DND-41 (cell line): Measurements from ENCODE around the gene UNC45A.
A peak's percentile ranks its signal among the peaks of the same experiment; 100 is the strongest.

Source experiments
- ATAC-seq: fragments of 200-7000 bp; cut with Tn5 transposase; 3 replicates; pipeline ENCODE4 v1.9.1; 2021; ENCODE audit warnings: low read depth; ENCODE audit not compliant: insufficient read depth
- DNase-seq: peaks from one replicate; pipeline ENCODE4 v3.0.0-alpha.2; 2020
- H2AFZ ChIP-seq: 2 replicates; pipeline ENCODE4 v1.6.0; 2012; ENCODE audit warnings: low read depth, low read length
- H3K27ac ChIP-seq: 2 replicates; pipeline ENCODE4 v1.5.1; 2012; ENCODE audit warnings: low read length, inconsistent platforms
- H3K27me3 ChIP-seq: fragments of 200-600 bp; sonication (generic); 2 replicates; pipeline ENCODE4 v1.6.0; 2012; ENCODE audit warnings: low read length, mild to moderate bottlenecking, inconsistent platforms; ENCODE audit not compliant: insufficient read depth, poor library complexity
- H3K36me3 ChIP-seq: 2 replicates; pipeline ENCODE4 v1.5.1; 2012; ENCODE audit warnings: low read length, inconsistent platforms; ENCODE audit not compliant: insufficient read depth
- H3K4me1 ChIP-seq: 2 replicates; pipeline ENCODE4 v1.5.1; 2012; ENCODE audit warnings: mild to moderate bottlenecking, low read length; ENCODE audit not compliant: insufficient read depth
- H3K4me2 ChIP-seq: 2 replicates; pipeline ENCODE4 v1.6.0; 2012; ENCODE audit warnings: mild to moderate bottlenecking, moderate library complexity, low read length, inconsistent platforms; ENCODE audit not compliant: insufficient read depth
- H3K4me3 ChIP-seq, 2 experiments: fragments of 200-600 bp in 1 of 2; shearing (Covaris generic) in 1 of 2; 2 replicates each; pipeline ENCODE4 v1.5.1; 2012 to 2016; ENCODE audit warnings: inconsistent platforms in 2 of 2, low read length in 2 of 2, mild to moderate bottlenecking in 2 of 2, low read depth in 1 of 2, moderate library complexity in 1 of 2
- H3K79me2 ChIP-seq: 2 replicates; pipeline ENCODE4 v1.6.0; 2012; ENCODE audit warnings: low read length, inconsistent platforms; ENCODE audit not compliant: insufficient read depth
- H3K9ac ChIP-seq: 2 replicates; pipeline ENCODE4 v1.6.0; 2012; ENCODE audit warnings: low read depth, mild to moderate bottlenecking, inconsistent platforms, low read length, moderate library complexity
- H3K9me3 ChIP-seq: 2 replicates; pipeline ENCODE4 v1.5.1; 2012; ENCODE audit warnings: low read length, moderate library complexity, mild to moderate bottlenecking, inconsistent platforms; ENCODE audit not compliant: insufficient read depth, severe bottlenecking
- H4K20me1 ChIP-seq: 2 replicates; pipeline ENCODE4 v1.6.0; 2012; ENCODE audit warnings: low read length; ENCODE audit not compliant: insufficient read depth
- EZH2 ChIP-seq: IDR thresholded peaks from 3 replicates; pipeline ENCODE4 v1.6.1; 2012; ENCODE audit warnings: borderline replicate concordance, low read depth, mild to moderate bottlenecking, moderate library complexity, low read length, inconsistent platforms; ENCODE audit not compliant: severe bottlenecking
- TF ChIP-seq, protein P1 (sequence below): IDR thresholded peaks from 2 replicates; pipeline ENCODE4 v1.5.1; 2012; ENCODE audit warnings: borderline replicate concordance, low read length, moderate library complexity, mild to moderate bottlenecking; ENCODE audit not compliant: poor library complexity, severe bottlenecking; ENCODE audit errors: extremely low read depth

UNC45A gene

DNA sequence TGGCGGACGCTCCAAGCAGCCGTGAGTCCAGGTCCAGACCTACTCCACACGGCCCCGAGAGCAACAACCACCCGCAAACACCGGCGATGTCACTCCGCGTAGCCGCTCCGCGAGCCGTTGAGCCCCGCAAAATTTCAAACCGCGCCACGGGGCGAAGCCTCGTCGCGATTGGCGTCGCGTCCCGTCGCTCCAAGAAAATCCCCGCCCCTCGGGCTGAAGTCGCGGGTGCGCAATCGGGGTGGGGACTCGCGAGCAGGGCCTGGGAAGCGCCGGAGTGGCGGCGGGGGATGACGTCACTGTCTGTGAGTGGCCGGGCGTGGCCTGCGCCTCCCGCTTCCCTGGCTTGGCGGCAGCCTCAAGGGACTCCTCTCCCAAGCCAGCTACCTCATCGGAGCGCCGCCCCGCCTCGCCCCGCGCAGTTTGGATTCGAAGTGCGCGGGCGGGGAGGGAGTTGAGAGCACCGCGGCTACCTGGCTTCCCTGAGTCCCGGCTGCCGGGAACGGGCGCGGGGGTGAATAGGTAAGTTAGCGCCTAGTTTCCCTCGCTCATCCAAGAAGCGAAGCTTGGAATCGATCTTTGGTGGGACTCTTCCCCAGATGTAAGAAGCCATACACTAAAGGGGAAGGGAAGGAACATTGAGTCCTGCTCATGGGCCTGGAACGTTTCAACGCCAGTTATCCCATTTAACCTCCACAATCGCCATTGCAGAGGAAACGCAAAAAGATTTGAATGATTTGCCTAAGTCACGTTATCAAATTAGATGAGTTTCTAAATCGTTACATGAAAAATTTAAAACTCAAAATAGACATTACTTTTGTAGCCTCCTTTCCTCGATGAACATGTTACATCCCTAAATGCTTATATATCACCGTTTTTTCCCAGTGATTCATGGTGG is 59.6 kb downstream of the UNC45A start, which contains the start of gene PRC1:
Gene PRC1, minus strand, starts transcription at position 119 of the 895 bp plus-strand sequence. Its CDS starts 118 bp downstream, at position 1.
- Histone ChIP-seq H3K27ac (peak within 1 kb of the TSS; percentile 91), H4K20me1 (peaks cover 8% of the 10 kb centered on the region), H3K36me3 (peaks cover 23% of the 10 kb centered on the region), H3K79me2 (peaks cover 60% of the 10 kb centered on the region), H2AFZ (peak within 1 kb of the TSS; percentile 88), H3K27me3 (no peaks in the 10 kb centered on the region), H3K4me1 (peaks cover 34% of the 10 kb centered on the region), H3K9me3 (no peaks in the 10 kb centered on the region), H3K9ac (peak within 1 kb of the TSS; percentile 96), H3K4me3 (peak within 1 kb of the TSS; percentile 59 to 60), H3K4me2 (peak within 1 kb of the TSS; percentile 75)
- TF ChIP-seq EZH2, result no peak
- TF ChIP-seq, protein P1, sequence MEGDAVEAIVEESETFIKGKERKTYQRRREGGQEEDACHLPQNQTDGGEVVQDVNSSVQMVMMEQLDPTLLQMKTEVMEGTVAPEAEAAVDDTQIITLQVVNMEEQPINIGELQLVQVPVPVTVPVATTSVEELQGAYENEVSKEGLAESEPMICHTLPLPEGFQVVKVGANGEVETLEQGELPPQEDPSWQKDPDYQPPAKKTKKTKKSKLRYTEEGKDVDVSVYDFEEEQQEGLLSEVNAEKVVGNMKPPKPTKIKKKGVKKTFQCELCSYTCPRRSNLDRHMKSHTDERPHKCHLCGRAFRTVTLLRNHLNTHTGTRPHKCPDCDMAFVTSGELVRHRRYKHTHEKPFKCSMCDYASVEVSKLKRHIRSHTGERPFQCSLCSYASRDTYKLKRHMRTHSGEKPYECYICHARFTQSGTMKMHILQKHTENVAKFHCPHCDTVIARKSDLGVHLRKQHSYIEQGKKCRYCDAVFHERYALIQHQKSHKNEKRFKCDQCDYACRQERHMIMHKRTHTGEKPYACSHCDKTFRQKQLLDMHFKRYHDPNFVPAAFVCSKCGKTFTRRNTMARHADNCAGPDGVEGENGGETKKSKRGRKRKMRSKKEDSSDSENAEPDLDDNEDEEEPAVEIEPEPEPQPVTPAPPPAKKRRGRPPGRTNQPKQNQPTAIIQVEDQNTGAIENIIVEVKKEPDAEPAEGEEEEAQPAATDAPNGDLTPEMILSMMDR, result no peak
- peak; percentile 97 for DNase-seq
- ATAC-seq, result peak; percentile 96

DNA sequence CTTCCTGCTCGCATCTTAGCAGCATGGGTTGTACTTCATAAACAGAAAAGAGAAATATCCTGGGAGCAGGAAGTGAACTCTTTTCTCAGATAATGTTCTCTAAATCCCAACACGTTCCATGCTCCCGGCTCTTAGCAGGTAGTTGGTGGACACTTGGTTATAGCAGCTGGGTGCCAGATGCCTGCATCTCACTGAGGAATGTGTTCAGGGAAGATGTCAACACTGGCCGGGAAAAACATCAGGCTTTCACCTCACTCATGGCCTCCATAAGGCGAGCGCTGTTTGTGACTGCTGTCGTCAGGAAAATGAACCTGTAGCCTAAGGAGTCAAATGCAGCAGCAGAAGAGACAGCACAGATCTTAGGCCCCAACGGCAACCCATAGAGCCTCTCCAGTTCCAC is 63.7 kb downstream of the UNC45A start:
- Histone ChIP-seq H3K4me1 (peaks cover 14% of the 10 kb centered on the region), H3K9ac (no peak overlapping the region), H3K36me3 (peaks cover 50% of the 10 kb centered on the region), H3K27me3 (no peaks in the 10 kb centered on the region), H2AFZ (no peak overlapping the region), H3K4me2 (no peak overlapping the region), H3K27ac (no peak overlapping the region), H3K79me2 (peaks cover 20% of the 10 kb centered on the region), H4K20me1 (no peaks in the 10 kb centered on the region), H3K4me3 (no peak overlapping the region), H3K9me3 (no peaks in the 10 kb centered on the region)
- DNase-seq, result no peak
- TF ChIP-seq, protein P1, result no peak
- no peak for TF ChIP-seq EZH2
- no peak for ATAC-seq

DNA sequence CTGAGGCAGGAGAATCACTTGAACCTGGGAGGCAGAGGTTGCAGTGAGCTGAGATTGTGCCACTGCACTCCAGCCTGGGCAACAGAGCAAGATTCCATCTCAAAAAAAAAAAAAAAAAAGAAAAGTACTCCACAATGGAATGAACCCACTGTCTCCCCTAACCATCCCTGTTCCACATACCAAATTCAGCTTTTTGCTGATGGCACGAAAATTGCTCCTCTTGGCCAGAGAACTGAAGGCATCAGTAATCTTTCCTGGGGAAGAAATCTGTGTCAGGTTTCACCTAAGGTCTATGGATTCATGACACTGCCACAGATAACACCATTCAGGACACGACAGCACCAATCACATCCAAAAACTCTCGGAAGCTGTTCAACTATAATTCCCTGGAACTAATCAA is 66.1 kb downstream of the UNC45A start:
- TF ChIP-seq, protein P1, result no peak
- TF ChIP-seq EZH2, result no peak
- H3K27ac ChIP-seq, result no peak overlapping the region
- H4K20me1 ChIP-seq, result no peaks in the 10 kb centered on the region
- H3K79me2 ChIP-seq, result peaks cover 2% of the 10 kb centered on the region; the same call in 1 of the 2 replicates
- H3K36me3 ChIP-seq, result peaks cover 68% of the 10 kb centered on the region
- H3K4me3 ChIP-seq, result no peak overlapping the region
- no peaks in the 10 kb centered on the region for H3K27me3 ChIP-seq
- H2AFZ ChIP-seq, result no peak overlapping the region
- ATAC-seq (no peak), DNase-seq (no peak)
- H3K9me3 ChIP-seq, result no peaks in the 10 kb centered on the region
- no peak overlapping the region for H3K4me2 ChIP-seq
- no peak overlapping the region for H3K9ac ChIP-seq
- H3K4me1 ChIP-seq, result peaks cover 1% of the 10 kb centered on the region
